PFSK-1 (cell line): Measurements from ENCODE around the gene NCAM2.

ENCODE experiments used
- FOXP2 ChIP-seq: optimal IDR thresholded peaks from 2 replicates; pipeline ENCODE3; 2011; ENCODE audit warnings: borderline replicate concordance, control low read depth, inconsistent platforms; ENCODE audit not compliant: insufficient read depth; ENCODE audit errors: extremely low read length, extremely low read depth
- POLR2AphosphoS5 ChIP-seq: IDR thresholded peaks from 2 replicates; pipeline ENCODE4 v1.6.1; 2012; ENCODE audit warnings: low read depth, mild to moderate bottlenecking, control low read depth, low read length, moderate library complexity
- REST ChIP-seq, 2 experiments: IDR thresholded peaks; 2 replicates each; pipeline versions ENCODE4 v1.6.1 to v1.8.0; 2011 to 2012; ENCODE audit warnings: low read depth in 2 of 2, low read length in 2 of 2, control low read depth in 1 of 2, inconsistent platforms in 1 of 2, mild to moderate bottlenecking in 1 of 2, moderate library complexity in 1 of 2; ENCODE audit not compliant: insufficient read depth in 1 of 2
- SIN3A ChIP-seq: IDR thresholded peaks from 2 replicates; pipeline ENCODE4 v1.6.1; 2012; ENCODE audit warnings: mild to moderate bottlenecking, low read length, moderate library complexity, borderline replicate concordance; ENCODE audit not compliant: insufficient read depth
- TAF1 ChIP-seq: IDR thresholded peaks from 2 replicates; pipeline ENCODE4 v1.6.1; 2012; ENCODE audit warnings: low read length, control low read depth, borderline replicate concordance; ENCODE audit not compliant: insufficient read depth

NCAM2 gene

GRCh38 chr21:21111309-21111920 lies 113.2 kb downstream of the NCAM2 start:
- TF ChIP-seq REST (IDR thresholded peaks at IDR 0.05; ENCODE audit: insufficient read depth in 1 of 2, low read depth in 2 of 2, low read length in 2 of 2): no peak; a peak in 1 of 4 replicates
- no peak for TF ChIP-seq FOXP2
- TF ChIP-seq POLR2AphosphoS5: peak; percentile 54
- TF ChIP-seq SIN3A: no peak
- TF ChIP-seq TAF1: peak; percentile 77; the same call in 1 of the 2 replicates

DNA sequence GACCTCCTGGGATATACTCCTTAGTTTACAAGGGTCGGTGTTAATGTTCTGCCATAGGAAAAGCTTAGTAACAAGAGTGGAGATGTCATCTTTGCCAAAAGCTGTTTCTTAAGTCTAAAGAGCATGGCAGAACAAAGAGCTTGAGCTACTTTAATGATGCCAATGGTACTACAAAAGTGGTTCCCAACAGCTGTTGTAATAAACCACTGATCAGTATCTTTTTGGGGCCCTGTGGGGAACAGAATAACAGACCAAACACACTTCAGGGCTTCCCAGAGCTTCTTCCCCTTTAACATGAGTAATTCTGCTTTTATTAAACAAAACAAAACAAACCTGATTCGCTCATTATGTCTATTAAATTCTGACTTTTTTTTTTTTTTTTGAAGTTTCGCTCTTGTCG lies 116.3 kb downstream of the NCAM2 start:
- no peak for TF ChIP-seq FOXP2
- no peak; the same call in 1 of the 2 replicates for TF ChIP-seq SIN3A
- no peak for TF ChIP-seq TAF1
- TF ChIP-seq REST (IDR thresholded peaks at IDR 0.05; ENCODE audit: insufficient read depth in 1 of 2, low read depth in 2 of 2, low read length in 2 of 2): no peak
- TF ChIP-seq POLR2AphosphoS5: no peak

DNA sequence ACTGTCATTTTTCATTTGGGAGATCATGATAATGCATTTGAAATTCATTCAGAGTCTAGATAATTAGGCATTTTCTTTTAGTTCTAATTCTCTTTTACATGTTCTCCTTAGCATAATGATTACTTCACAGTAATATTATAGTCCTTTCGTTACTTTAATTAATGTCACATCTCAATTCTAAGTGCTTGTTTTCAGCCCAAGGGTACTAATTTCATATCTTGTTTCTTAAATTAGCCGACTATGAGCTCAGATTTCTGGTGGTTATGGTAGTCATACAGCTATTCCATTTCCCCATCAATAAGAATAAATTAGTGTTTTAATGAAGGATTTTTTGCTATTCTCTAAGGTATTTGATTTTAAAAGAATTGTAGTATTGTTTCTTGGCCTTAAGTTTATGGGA lies 120.9 kb downstream of the NCAM2 start:
- no peak for TF ChIP-seq TAF1
- no peak for TF ChIP-seq SIN3A
- TF ChIP-seq FOXP2: no peak
- no peak for TF ChIP-seq REST (IDR thresholded peaks at IDR 0.05; ENCODE audit: insufficient read depth in 1 of 2, low read depth in 2 of 2, low read length in 2 of 2)
- no peak for TF ChIP-seq POLR2AphosphoS5

GRCh38 chr21:21122680-21123079 lies 124.5 kb downstream of the NCAM2 start:
- TF ChIP-seq TAF1 (no peak), POLR2AphosphoS5 (no peak), REST (IDR thresholded peaks at IDR 0.05; ENCODE audit: insufficient read depth in 1 of 2, low read depth in 2 of 2, low read length in 2 of 2) (no peak), FOXP2 (no peak), SIN3A (no peak)

DNA sequence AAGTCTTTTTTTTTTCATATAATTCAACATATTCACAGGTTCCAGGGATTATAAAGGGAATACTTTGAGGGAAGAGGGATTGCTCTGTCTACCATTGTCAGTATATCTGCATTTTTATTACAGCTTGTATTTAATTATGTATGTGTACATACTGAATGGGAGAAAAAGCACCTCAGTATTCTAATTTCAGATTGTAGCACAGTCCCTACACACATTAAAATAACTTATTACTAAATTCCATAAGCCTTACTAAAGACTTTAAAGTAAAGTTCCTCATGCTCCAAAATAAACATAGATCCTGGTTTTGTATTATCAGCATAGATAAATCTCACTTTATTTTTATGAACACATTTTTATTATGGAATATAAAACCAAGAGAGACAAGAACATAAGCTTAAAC lies 134.2 kb downstream of the NCAM2 start:
- TF ChIP-seq SIN3A: no peak
- no peak for TF ChIP-seq REST (IDR thresholded peaks at IDR 0.05; ENCODE audit: insufficient read depth in 1 of 2, low read depth in 2 of 2, low read length in 2 of 2)
- TF ChIP-seq TAF1: no peak
- TF ChIP-seq POLR2AphosphoS5: no peak
- TF ChIP-seq FOXP2: no peak
